ENCODE results near the gene GLRA2.
"Not testable (repeated sequence)": the region's sequence is repeated elsewhere in the genome, so short reads cannot be mapped to it uniquely, and the experiment has no call there.

GLRA2 gene

GRCh38 chrX:14673764-14674163, 144.4 kb downstream of the GLRA2 start:
- Histone ChIP-seq H3K9ac (ENCODE audit: low read length) (no peak overlapping the region; the same call in 1 of the 2 replicates), H4K20me1 (ENCODE audit: insufficient read depth, low read length) (no peaks in the 10 kb centered on the region), H3K4me1 (ENCODE audit: low read length) (peaks cover 52% of the 10 kb centered on the region), H3K27me3 (ENCODE audit: low read depth, low read length) (no peaks in the 10 kb centered on the region), H3K36me3 (replicated peaks; ENCODE audit: low read depth, low read length) (peaks cover 8% of the 10 kb centered on the region), H3K4me2 (ENCODE audit: low read length) (peak overlapping the region; percentile 51), H3K27ac (ENCODE audit: low read length) (peak overlapping the region; percentile 36), H3K9me3 (ENCODE audit: insufficient read depth, low read length) (0 out of 2 replicates have a peak, but pooled peaks cover 5% of the 10 kb centered on the region), H3K4me3 (ENCODE audit: low read length) (peak overlapping the region; percentile 10; the same call in 1 of the 2 replicates), H2AFZ (ENCODE audit: low read depth, low read length) (no peak overlapping the region), H3K79me2 (ENCODE audit: low read length) (no peaks in the 10 kb centered on the region)
- no peak for TF ChIP-seq EZH2phosphoT487 (IDR thresholded peaks at IDR 0.05; ENCODE audit: low read depth)
- TF ChIP-seq, protein P1, sequence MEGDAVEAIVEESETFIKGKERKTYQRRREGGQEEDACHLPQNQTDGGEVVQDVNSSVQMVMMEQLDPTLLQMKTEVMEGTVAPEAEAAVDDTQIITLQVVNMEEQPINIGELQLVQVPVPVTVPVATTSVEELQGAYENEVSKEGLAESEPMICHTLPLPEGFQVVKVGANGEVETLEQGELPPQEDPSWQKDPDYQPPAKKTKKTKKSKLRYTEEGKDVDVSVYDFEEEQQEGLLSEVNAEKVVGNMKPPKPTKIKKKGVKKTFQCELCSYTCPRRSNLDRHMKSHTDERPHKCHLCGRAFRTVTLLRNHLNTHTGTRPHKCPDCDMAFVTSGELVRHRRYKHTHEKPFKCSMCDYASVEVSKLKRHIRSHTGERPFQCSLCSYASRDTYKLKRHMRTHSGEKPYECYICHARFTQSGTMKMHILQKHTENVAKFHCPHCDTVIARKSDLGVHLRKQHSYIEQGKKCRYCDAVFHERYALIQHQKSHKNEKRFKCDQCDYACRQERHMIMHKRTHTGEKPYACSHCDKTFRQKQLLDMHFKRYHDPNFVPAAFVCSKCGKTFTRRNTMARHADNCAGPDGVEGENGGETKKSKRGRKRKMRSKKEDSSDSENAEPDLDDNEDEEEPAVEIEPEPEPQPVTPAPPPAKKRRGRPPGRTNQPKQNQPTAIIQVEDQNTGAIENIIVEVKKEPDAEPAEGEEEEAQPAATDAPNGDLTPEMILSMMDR (IDR thresholded peaks at IDR 0.05; ENCODE audit: low read depth, low read length) = no peak

- no peaks in the 10 kb centered on the region for H3K79me2 ChIP-seq (ENCODE audit: low read length)
- no peak for TF ChIP-seq EZH2phosphoT487 (IDR thresholded peaks at IDR 0.05; ENCODE audit: low read depth)
- TF ChIP-seq, protein P1 (IDR thresholded peaks at IDR 0.05; ENCODE audit: low read depth, low read length) = no peak
- H4K20me1 ChIP-seq (ENCODE audit: insufficient read depth, low read length) = no peaks in the 10 kb centered on the region
- H3K36me3 ChIP-seq (replicated peaks; ENCODE audit: low read depth, low read length) = peaks cover 8% of the 10 kb centered on the region
- peaks cover 46% of the 10 kb centered on the region for H3K4me1 ChIP-seq (ENCODE audit: low read length)
- H3K27ac ChIP-seq (ENCODE audit: low read length) = no peak overlapping the region
- no peak overlapping the region for H3K4me2 ChIP-seq (ENCODE audit: low read length)
- no peaks in the 10 kb centered on the region for H3K27me3 ChIP-seq (ENCODE audit: low read depth, low read length)
- 0 out of 2 replicates have a peak, but pooled peaks cover 5% of the 10 kb centered on the region for H3K9me3 ChIP-seq (ENCODE audit: insufficient read depth, low read length)
- H3K4me3 ChIP-seq (ENCODE audit: low read length) = no peak overlapping the region
- H3K9ac ChIP-seq (ENCODE audit: low read length) = no peak overlapping the region
- no peak overlapping the region for H2AFZ ChIP-seq (ENCODE audit: low read depth, low read length)
These were observed 146.2 kb downstream of the GLRA2 start for GRCh38 chrX:14675500-14675899.

- H4K20me1 ChIP-seq (ENCODE audit: insufficient read depth, low read length) = no peaks in the 10 kb centered on the region
- TF ChIP-seq, protein P1 (IDR thresholded peaks at IDR 0.05; ENCODE audit: low read depth, low read length) = no peak
- no peak for TF ChIP-seq EZH2phosphoT487 (IDR thresholded peaks at IDR 0.05; ENCODE audit: low read depth)
- no peaks in the 10 kb centered on the region for H3K27me3 ChIP-seq (ENCODE audit: low read depth, low read length)
- H3K9ac ChIP-seq (ENCODE audit: low read length) = no peak overlapping the region
- no peak overlapping the region for H2AFZ ChIP-seq (ENCODE audit: low read depth, low read length)
- 0 out of 2 replicates have a peak, but pooled peaks cover 5% of the 10 kb centered on the region for H3K9me3 ChIP-seq (ENCODE audit: insufficient read depth, low read length)
- no peak overlapping the region for H3K27ac ChIP-seq (ENCODE audit: low read length)
- H3K4me1 ChIP-seq (ENCODE audit: low read length) = peaks cover 38% of the 10 kb centered on the region
- no peaks in the 10 kb centered on the region for H3K79me2 ChIP-seq (ENCODE audit: low read length)
- H3K4me2 ChIP-seq (ENCODE audit: low read length) = no peak overlapping the region
- no peak overlapping the region for H3K4me3 ChIP-seq (ENCODE audit: low read length)
- H3K36me3 ChIP-seq (replicated peaks; ENCODE audit: low read depth, low read length) = peaks cover 8% of the 10 kb centered on the region
These were observed 147.1 kb downstream of the GLRA2 start for GRCh38 chrX:14676431-14676830.

GRCh38 chrX:14688331-14688730, 159.0 kb downstream of the GLRA2 start:
- not testable (repeated sequence) for H3K9me3 ChIP-seq (ENCODE audit: insufficient read depth, low read length); H3K4me3 ChIP-seq (ENCODE audit: low read length); H3K36me3 ChIP-seq (replicated peaks; ENCODE audit: low read depth, low read length); H3K79me2 ChIP-seq (ENCODE audit: low read length); H3K27ac ChIP-seq (ENCODE audit: low read length); H3K4me1 ChIP-seq (ENCODE audit: low read length); H3K4me2 ChIP-seq (ENCODE audit: low read length); H2AFZ ChIP-seq (ENCODE audit: low read depth, low read length); H3K27me3 ChIP-seq (ENCODE audit: low read depth, low read length); H3K9ac ChIP-seq (ENCODE audit: low read length); H4K20me1 ChIP-seq (ENCODE audit: insufficient read depth, low read length)

GRCh38 chrX:14690553-14690952, 161.2 kb downstream of the GLRA2 start:
- H3K79me2 ChIP-seq (ENCODE audit: low read length) = no peaks in the 10 kb centered on the region
- no peaks in the 10 kb centered on the region for H3K27me3 ChIP-seq (ENCODE audit: low read depth, low read length)
- no peaks in the 10 kb centered on the region for H3K36me3 ChIP-seq (replicated peaks; ENCODE audit: low read depth, low read length)
- H3K4me2 ChIP-seq (ENCODE audit: low read length) = no peak overlapping the region
- no peak overlapping the region for H3K4me3 ChIP-seq (ENCODE audit: low read length)
- H3K4me1 ChIP-seq (ENCODE audit: low read length) = no peaks in the 10 kb centered on the region
- no peak overlapping the region for H3K9ac ChIP-seq (ENCODE audit: low read length)
- H3K27ac ChIP-seq (ENCODE audit: low read length) = no peak overlapping the region
- TF ChIP-seq, protein P1 (IDR thresholded peaks at IDR 0.05; ENCODE audit: low read depth, low read length) = no peak
- TF ChIP-seq EZH2phosphoT487 (IDR thresholded peaks at IDR 0.05; ENCODE audit: low read depth) = no peak
- no peaks in the 10 kb centered on the region for H3K9me3 ChIP-seq (ENCODE audit: insufficient read depth, low read length)
- no peak overlapping the region for H2AFZ ChIP-seq (ENCODE audit: low read depth, low read length)
- H4K20me1 ChIP-seq (ENCODE audit: insufficient read depth, low read length) = no peaks in the 10 kb centered on the region

Measured in OCI-LY3 (cell line).